Bronchial epithelial cell (primary cell): ENCODE results near the gene PCDHGA2. TPM values are rescaled to one million over a fixed set of nuclear protein-coding genes. Genes with fewer than 3 reads are reported as not detected.
A peak's percentile ranks its signal among the peaks of the same experiment; 100 is the strongest.
"Not testable (repeated sequence)": the region's sequence is repeated elsewhere in the genome, so short reads cannot be mapped to it uniquely, and the experiment has no call there.

Experiments
- DNase-seq: peaks from one replicate; pipeline ENCODE4 v3.0.0-alpha.2; 2010; ENCODE audit warnings: low read depth
- FAIRE-seq: peaks from 2 replicates; lab custom pipeline; 2011; peaks lifted over from hg19 to GRCh38; lab: Jason Lieb, UNC
- H3K27me3 ChIP-seq: 2 replicates; pipeline ENCODE4 v1.5.1; 2011; ENCODE audit warnings: low read length; ENCODE audit not compliant: control insufficient read depth, insufficient read depth
- H3K36me3 ChIP-seq: 2 replicates; pipeline ENCODE4 v1.5.1; 2011; ENCODE audit warnings: low read length; ENCODE audit not compliant: control insufficient read depth, insufficient read depth
- H3K4me3 ChIP-seq: 2 replicates; pipeline ENCODE4 v1.5.1; 2011; ENCODE audit warnings: mild to moderate bottlenecking, low read depth, low read length, control low read depth
- CTCF ChIP-seq: IDR thresholded peaks from 2 replicates; pipeline ENCODE4 v1.5.1; 2011; ENCODE audit warnings: mild to moderate bottlenecking, moderate library complexity, low read length, control low read depth, inconsistent platforms; ENCODE audit not compliant: insufficient read depth, severe bottlenecking
- total RNA-seq: library from RNA; depleted of rRNA; stranded (reverse); fragments of >200 nt; gene quantifications from 2 replicates; pipeline ENCODE4 v1.2.1, GENCODE V29; 2014

Gene PCDHGA2
- total RNA-seq, 1 donor from 2014 or later: under 0.01 TPM

GRCh38 chr5:141384471-141385267 is 46.1 kb downstream of the PCDHGA2 start:
- TF ChIP-seq CTCF: no peak
- FAIRE-seq (no peak), DNase-seq (no peak)
- no peak overlapping the region for H3K4me3 ChIP-seq
- H3K36me3 ChIP-seq: no peaks in the 10 kb centered on the region
- no peaks in the 10 kb centered on the region for H3K27me3 ChIP-seq

- TF ChIP-seq CTCF: peak; percentile 59
- not testable (repeated sequence) for H3K36me3 ChIP-seq, H3K27me3 ChIP-seq
- FAIRE-seq: peak; percentile 100
- peak within 1 kb of the TSS; percentile 14 for H3K4me3 ChIP-seq
- DNase-seq: peak; percentile 34
Measured at GRCh38 chr5:141387557-141388311, 49.2 kb downstream of the PCDHGA2 start, which contains the start of gene PCDHGB4. Gene PCDHGB4, plus strand, starts transcription at chr5:141387698. Its CDS starts 187 bp downstream, at chr5:141387885.

- FAIRE-seq: no peak
- no peak for DNase-seq
- Histone ChIP-seq H3K36me3 (no peaks in the 10 kb centered on the region), H3K27me3 (no peaks in the 10 kb centered on the region), H3K4me3 (no peak overlapping the region)
- no peak for TF ChIP-seq CTCF
Measured at GRCh38 chr5:141388661-141389060, 50.1 kb downstream of the PCDHGA2 start.

- Histone ChIP-seq H3K36me3 (no peaks in the 10 kb centered on the region), H3K27me3 (no peaks in the 10 kb centered on the region), H3K4me3 (no peak overlapping the region)
- TF ChIP-seq CTCF: no peak
- DNase-seq (no peak), FAIRE-seq (no peak)
Measured at GRCh38 chr5:141389153-141390042, 50.8 kb downstream of the PCDHGA2 start.

- no peaks in the 10 kb centered on the region for H3K36me3 ChIP-seq
- no peak for FAIRE-seq
- H3K4me3 ChIP-seq: no peak within 1 kb of the TSS
- H3K27me3 ChIP-seq: peaks cover 2% of the 10 kb centered on the region
- no peak for TF ChIP-seq CTCF
- DNase-seq: no peak
Measured at GRCh38 chr5:141392429-141393198, 54.1 kb downstream of the PCDHGA2 start, which contains the start of gene PCDHGA8. Gene PCDHGA8, plus strand, starts transcription at chr5:141392633. Its CDS starts 181 bp downstream, at chr5:141392814.
